HG03280 (cell line): ENCODE measurements around the gene PWWP2B.

ENCODE experiments used
- ATAC-seq: cut with Tn5 transposase; IDR thresholded peaks from one replicate; pipeline ENCODE4 v1.9.1; 2021; ENCODE audit warnings: mild to moderate bottlenecking, moderate library complexity; ENCODE audit not compliant: unreplicated experiment

PWWP2B gene

GRCh38 chr10:132406181-132406580 is 9.2 kb downstream of the PWWP2B start:
- ATAC-seq, result no peak

GRCh38 chr10:132406750-132407149 is 9.8 kb downstream of the PWWP2B start:
- no peak for ATAC-seq

- ATAC-seq, result no peak
Measured at GRCh38 chr10:132407243-132407746, 10.3 kb downstream of the PWWP2B start.

GRCh38 chr10:132407846-132408278 is 10.9 kb downstream of the PWWP2B start:
- no peak for ATAC-seq

GRCh38 chr10:132408367-132408781 is 11.4 kb downstream of the PWWP2B start:
- no peak for ATAC-seq

GRCh38 chr10:132408823-132409666 is 12.0 kb downstream of the PWWP2B start:
- ATAC-seq, result no peak

GRCh38 chr10:132409667-132410028 is 12.6 kb downstream of the PWWP2B start:
- no peak for ATAC-seq

- ATAC-seq, result no peak
Measured at GRCh38 chr10:132410056-132410778, 13.2 kb downstream of the PWWP2B start.

GRCh38 chr10:132410779-132411532 is 14.0 kb downstream of the PWWP2B start:
- ATAC-seq, result no peak

GRCh38 chr10:132411561-132412253 is 14.7 kb downstream of the PWWP2B start:
- ATAC-seq, result no peak

- no peak for ATAC-seq
Measured at GRCh38 chr10:132412316-132413192, 15.6 kb downstream of the PWWP2B start.

GRCh38 chr10:132413226-132414205 is 16.5 kb downstream of the PWWP2B start:
- no peak for ATAC-seq

- ATAC-seq, result no peak
Measured at GRCh38 chr10:132414402-132415016, 17.5 kb downstream of the PWWP2B start.

- no peak for ATAC-seq
Measured at GRCh38 chr10:132415255-132415654, 18.3 kb downstream of the PWWP2B start.

- no peak for ATAC-seq
Measured at GRCh38 chr10:132415956-132416355, 19.0 kb downstream of the PWWP2B start.

GRCh38 chr10:132416566-132417256 is 19.7 kb downstream of the PWWP2B start:
- ATAC-seq, result no peak

- no peak for ATAC-seq
Measured at GRCh38 chr10:132417257-132417910, 20.4 kb downstream of the PWWP2B start.
